Dedifferentiated amniotic fluid mesenchymal stem cell (primary cell): Measurements from ENCODE around the gene AHI1.
A peak's percentile ranks its signal among the peaks of the same experiment; 100 is the strongest.
"Not testable (repeated sequence)": the region's sequence is repeated elsewhere in the genome, so short reads cannot be mapped to it uniquely, and the experiment has no call there.

Experiments
- DNase-seq: peaks from one replicate; pipeline ENCODE4 v3.0.0-alpha.2; 2016; ENCODE audit errors: extremely low spot score

The AHI1 gene

DNA sequence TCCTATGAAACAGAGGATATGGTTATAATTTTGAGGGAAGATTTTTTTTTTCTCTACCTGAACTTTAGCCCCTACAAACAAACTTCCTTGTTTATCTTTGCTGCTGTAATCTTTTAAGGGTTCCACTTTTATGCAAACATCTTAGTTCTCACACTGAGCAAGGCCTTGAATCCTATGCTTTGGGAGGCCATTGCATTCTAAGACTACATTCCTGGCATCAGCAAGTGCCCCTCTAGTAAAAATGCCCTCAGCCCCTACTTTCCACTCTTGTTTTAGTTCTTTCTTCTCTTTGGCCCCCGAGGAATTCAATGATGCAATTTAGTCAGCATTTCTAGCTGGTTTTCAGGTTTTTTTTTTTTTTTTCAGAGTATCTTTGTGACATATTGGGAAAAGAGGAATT is 8.1 kb upstream of the AHI1 start:
- DNase-seq = no peak

DNA sequence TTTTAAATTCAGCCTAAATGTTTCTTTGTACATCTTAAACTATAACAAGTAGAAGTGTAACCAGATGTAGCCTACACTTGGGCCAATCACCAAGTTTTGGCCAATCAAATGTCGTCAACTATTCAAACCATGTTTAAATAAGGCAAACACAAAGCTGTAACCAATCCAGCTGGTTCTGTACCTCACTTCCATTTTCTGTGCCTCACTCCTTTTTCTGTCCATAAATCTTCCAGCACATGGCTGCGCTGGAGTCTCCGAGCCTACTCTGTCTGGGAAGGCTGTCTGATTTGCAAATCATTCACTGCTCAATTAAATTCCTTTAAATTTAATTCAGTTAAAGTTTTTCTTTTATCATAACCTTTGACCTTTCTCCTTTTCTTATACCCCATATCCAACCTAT is 7.7 kb upstream of the AHI1 start:
- DNase-seq = no peak

DNA sequence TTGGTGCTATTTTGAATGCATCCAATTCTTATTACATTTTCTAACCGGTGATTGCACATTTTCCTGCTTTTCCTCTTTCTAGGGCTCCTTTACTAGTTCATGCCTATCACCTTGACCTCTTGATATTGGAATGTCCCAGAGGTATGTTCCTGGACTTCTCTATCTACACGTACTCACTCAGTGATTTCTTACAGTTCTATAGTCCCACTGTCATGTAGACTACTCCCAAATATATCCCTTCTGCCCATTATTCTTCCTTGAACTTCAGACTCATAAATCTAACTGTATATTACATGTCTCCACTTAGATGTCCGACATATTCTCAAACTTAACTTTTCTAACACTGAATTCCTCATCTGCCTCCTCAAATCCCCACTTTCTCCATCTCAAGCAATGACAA is 7.2 kb upstream of the AHI1 start:
- no peak for DNase-seq

DNA sequence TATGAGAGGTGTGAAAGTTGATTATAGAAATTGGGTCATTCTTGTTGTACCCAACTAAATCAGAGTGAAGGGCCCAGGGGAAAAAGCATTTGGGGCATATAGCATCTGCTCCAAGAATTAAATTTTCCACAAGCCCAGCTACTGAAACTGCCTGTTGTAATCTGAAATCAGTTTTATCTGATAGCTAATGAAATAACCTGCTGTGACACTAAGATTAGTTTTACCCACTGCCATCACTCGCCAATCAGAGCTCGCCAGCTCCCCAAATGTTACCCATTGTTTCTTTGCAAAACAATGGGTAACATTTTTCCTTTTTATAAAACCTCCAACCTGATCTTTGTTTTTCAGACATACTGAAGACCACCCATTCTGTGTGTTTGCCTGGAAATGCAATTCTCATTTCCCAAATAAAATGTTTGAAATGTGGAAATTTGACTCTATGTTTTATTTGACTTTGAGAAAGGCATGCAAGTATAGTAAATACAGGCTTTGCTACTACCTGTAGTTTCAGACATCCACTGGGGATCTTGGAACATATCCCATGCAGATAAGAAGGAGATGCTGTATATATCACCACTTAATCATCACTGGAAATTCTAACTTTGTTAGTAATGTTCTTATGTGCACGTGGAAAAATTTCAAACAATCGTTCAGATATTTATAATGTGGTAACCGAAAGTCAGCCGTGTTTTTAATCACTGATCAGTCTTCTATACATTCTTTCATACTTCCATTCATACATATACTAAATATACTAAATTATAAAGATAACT is 6.3 kb upstream of the AHI1 start:
- no peak for DNase-seq

- no peak for DNase-seq
Observed at GRCh38 chr6:135499441-135500340, 2.2 kb upstream of the AHI1 start.

DNA sequence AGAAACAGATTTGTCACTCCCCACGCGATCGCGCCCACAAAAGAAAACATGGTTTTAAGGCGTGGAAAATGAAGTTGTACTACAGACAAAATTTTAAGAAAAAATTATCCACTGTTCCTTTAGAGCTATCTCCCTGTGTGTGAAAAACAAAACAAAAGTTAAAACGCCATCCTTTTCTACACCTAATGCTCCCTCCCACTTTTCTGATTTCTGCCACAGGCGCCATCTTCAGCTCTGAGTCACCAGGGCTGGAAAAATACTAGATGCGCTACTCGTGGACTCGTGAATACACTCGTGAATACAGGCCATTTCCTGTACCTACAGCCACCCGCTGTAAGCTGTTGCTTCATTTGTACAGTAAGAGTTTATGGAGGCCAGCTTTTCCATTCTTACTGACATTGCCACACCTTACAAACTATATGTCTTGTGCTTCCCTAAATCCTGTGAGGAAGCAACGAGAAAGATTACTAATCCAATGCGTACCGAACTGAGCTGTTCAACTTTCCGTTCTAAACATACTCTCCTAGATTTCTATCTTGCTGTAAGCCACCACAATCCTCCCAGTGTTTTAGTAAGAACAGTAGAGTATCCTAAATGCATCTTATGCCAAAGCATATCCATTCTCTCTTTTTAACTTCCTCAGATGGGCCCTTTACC is 773 bp upstream of the AHI1 start:
- peak; percentile 91 for DNase-seq

DNA sequence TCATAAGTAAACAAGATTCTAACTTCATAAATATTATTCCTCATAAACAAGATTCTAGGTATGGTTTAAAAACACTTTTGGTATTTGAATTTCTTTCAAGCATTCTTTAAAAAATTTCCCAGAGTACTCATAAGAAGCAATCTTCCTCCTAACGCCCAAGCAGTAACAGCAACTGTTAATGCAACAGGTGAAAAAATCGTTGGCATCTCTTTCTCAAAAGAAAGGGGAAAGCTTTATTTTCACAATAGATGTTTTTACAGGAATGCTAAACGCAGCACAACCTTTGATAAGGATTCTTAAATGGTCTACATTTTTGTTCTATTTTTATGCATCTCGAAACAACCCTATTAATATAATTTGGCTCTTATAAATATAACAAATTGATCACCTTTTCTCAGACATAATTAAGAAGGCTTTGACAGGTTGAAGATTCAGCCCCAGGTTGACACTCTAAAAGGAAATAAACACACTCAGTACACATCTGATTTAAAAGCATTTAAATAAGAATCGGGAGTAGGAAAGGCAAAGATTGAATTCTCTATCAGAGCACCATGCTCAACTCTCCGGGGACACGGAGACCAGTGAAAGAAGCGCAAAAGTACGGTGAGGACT is 634 bp downstream of the AHI1 start:
- no peak for DNase-seq

GRCh38 chr6:135493218-135493961 is 4.2 kb downstream of the AHI1 start:
- DNase-seq = no peak

- no peak for DNase-seq
Observed at GRCh38 chr6:135490381-135490780, 7.2 kb downstream of the AHI1 start.

GRCh38 chr6:135488023-135488422 is 9.5 kb downstream of the AHI1 start:
- peak; percentile 31 for DNase-seq

GRCh38 chr6:135483903-135484302 is 13.6 kb downstream of the AHI1 start:
- DNase-seq = not testable (repeated sequence)

GRCh38 chr6:135481783-135482369 is 15.7 kb downstream of the AHI1 start:
- DNase-seq = no peak

- no peak for DNase-seq
Observed at GRCh38 chr6:135479601-135480000, 17.9 kb downstream of the AHI1 start.

- no peak for DNase-seq
Observed at GRCh38 chr6:135478626-135479025, 18.9 kb downstream of the AHI1 start.

DNA sequence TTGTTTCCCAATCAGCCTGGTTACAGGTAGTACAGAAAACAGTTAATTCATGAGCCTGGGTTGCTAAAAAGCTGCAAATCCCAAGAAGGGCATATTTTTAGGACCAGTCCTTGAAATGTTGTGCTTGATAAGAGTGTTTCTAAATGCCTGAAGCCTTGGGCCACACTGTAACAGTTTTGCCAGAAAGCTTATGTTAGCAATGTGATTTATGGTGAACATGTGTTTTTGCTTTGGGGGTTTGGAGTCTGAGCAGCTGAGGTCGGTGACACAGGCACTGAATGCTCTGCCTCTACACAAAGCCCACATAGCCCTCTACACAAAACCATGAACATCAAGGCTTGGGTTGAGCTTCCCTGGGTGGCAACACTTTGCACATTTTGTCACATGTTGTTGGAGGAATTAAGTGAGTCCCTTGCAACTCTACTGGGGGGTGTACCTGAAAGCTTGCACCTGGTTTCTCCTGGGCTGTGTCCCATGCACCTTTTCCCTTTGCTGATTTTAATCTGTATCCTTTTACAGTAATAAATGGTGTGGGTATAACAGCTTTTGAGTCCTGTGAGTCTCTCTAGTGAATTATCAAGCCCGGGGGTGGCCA is 22.2 kb downstream of the AHI1 start:
- no peak for DNase-seq

GRCh38 chr6:135474362-135474761 is 23.2 kb downstream of the AHI1 start:
- DNase-seq = no peak

- no peak for DNase-seq
Observed at GRCh38 chr6:135465903-135466302, 31.6 kb downstream of the AHI1 start.

GRCh38 chr6:135465307-135465706 is 32.2 kb downstream of the AHI1 start:
- DNase-seq = no peak

- DNase-seq = no peak
Observed at GRCh38 chr6:135464634-135465033, 32.9 kb downstream of the AHI1 start.

GRCh38 chr6:135461208-135461607 is 36.3 kb downstream of the AHI1 start:
- no peak for DNase-seq

GRCh38 chr6:135458051-135458450 is 39.5 kb downstream of the AHI1 start:
- DNase-seq = no peak
